Renal cortex interstitium (tissue), 11 donors: Measurements from ENCODE around the gene IGF1R. TPM values are rescaled to one million over a fixed set of nuclear protein-coding genes. Genes with fewer than 3 reads are reported as not detected.

Experiments
- DNase-seq, 11 donors: peaks; one replicate each; pipeline ENCODE4 v3.0.0-alpha.2; 2013; ENCODE audit warnings: low read depth in 9 of 11, low spot score in 4 of 11; ENCODE audit errors: extremely low read depth in 1 of 11
- polyA plus RNA-seq, 3 donors: library from polyadenylated mRNA; unstranded; fragments of 120-200 nt; gene quantifications; one replicate each; pipeline ENCODE4 v1.2.1, GENCODE V29; 2013; ENCODE audit not compliant: insufficient read length in 3 of 3

Gene IGF1R
- polyA plus RNA-seq, 3 donors = 44.8 to 64.2 (median 50.6) TPM

- no peak for DNase-seq
These were observed 228.4 kb downstream of the IGF1R start for GRCh38 chr15:98876451-98877369.

DNA sequence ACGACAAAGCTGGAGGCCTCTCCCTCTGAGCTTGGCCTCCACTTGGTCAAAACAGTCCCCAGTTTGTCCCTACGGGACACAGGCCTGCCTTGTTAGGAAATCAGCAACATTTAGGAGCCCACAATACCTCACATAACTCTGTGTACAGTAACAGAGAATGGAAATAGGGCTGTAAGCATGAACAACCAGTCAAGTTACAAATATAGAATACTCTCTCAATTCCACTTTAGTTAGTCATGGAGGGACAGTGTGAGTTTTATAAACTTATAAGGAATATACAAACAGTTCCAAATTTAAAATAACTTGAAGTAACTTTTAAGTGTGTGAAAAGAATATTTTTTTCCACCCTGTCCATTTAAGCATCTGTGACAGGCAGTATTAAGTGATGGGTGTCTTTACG is 229.8 kb downstream of the IGF1R start:
- no peak for DNase-seq

- DNase-seq = no peak
These were observed 230.5 kb downstream of the IGF1R start for GRCh38 chr15:98878862-98879261.

- peak in 1 of 11 donors; percentile 37 for DNase-seq
These were observed 233.5 kb downstream of the IGF1R start for GRCh38 chr15:98881526-98882520.

DNA sequence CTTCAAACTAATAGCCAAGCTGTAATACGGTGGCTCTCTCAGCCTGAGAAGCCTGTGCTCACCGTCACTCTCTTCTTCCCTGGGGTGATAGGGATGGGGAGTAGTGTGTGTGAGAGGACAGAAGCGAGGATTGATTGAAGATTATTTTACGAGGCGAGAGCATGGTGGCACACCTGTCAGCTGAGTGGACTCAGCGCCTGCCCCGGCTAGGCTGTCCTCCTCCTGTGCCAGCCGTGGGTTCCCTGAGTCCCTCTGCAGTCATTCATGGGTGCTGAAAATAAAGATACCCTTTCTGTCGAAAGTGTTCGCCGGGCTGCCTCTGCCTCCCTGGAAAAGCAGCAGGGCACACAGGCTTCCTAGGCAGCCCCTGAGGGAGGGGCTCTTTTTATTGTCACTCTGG is 235.1 kb downstream of the IGF1R start:
- no peak for DNase-seq

GRCh38 chr15:98884894-98885293 is 236.6 kb downstream of the IGF1R start:
- no peak for DNase-seq

- no peak for DNase-seq
These were observed 239.6 kb downstream of the IGF1R start for GRCh38 chr15:98887976-98888375.

- DNase-seq = no peak
These were observed 240.6 kb downstream of the IGF1R start for GRCh38 chr15:98888820-98889479.

- no peak for DNase-seq
These were observed 241.8 kb downstream of the IGF1R start for GRCh38 chr15:98889930-98890695.

GRCh38 chr15:98891301-98891700 is 243.0 kb downstream of the IGF1R start:
- no peak for DNase-seq

DNA sequence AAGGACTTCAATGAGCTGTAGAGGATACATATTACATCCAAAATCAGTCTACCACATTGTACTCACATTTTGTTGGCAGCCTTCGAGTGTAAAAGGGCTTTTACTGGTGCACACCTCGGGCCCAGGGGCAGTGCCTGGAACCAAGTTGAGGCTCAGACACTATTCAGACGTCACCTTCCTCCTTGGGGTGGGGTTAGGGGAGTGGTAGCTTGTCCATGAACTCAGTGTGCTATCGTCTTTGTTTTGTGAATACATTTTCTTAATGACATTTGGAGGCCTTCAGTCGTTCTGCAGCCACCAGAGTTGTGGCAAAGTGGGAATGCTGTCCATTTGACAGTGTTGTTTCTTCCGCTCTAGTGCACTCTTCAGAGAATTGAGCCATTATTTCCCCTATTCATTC is 245.1 kb downstream of the IGF1R start:
- no peak for DNase-seq

GRCh38 chr15:98894312-98894711 is 246.0 kb downstream of the IGF1R start:
- DNase-seq = no peak

DNA sequence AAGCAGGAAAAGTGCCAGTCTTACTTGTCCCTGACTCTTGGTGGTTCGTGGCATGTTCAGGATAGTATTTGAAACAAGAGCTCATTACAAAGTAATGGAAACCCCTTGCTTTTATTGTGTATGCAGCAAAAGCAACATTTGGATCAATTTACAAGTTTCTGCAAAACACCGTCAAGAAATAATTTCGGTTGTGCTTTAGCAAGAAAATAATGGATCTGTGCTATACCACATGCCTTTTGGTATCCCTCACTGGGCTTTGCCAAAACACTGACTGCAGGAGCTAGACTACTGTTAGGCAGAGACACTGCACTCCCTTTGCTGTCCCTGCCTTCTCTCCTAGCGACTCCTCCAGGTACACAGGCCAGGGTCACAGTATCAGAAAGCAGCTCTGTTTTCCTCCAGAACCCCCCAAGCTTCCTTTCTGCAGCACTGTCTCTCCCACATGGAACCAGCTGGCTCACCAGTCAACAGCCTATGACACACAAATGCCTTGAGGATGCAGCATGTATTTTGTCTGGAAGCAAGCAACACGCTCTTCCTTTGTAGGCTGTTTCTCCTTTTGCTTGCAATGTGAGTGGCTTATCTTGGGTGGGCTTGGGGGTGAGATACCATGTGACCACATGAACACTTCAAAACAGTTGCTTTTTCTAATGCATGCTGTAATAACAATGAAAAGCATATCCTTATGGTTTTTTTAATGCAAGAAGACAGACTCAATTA is 247.8 kb downstream of the IGF1R start:
- no peak for DNase-seq

DNA sequence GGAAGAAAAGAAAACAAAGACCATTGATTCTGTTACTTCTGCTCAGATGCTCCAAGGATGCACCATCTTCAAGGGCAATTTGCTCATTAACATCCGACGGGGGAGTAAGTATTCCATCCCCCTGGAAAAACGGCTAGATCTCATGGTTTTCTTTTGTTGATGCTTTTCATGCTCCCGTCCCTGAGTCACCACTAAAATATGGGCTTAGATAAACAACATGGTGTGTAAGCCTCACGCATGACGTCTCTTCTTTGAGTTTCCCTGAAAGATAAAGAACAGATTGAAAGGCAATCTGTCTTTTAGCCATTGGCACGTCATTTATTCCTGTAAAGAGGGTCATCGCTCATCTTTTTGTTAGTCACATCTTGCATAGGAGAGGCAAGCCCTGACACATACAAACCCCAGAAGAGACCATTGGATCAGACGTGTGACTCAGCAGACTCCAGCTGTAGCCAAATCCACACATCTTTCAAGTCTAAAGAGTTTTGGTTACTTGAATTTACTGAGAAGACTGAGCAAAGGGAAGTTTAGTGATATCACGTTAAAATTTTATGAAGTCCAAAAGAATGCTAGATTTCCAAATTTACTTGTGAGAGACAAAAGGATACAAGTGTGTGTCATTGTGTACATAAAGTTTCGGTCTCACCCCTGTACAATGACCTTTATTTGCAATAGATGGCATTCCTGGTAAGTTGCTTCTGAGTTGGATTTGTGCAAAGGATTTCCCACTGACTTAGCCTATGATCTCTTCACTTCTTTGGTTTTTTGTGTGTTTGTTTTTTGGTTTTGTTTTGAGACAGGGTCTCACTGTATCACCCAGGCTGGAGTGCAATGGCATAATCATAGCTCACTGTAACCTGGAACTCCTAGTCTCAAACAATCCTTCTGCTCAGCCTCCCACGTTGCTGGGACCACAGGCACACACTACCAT is 248.7 kb downstream of the IGF1R start:
- no peak for DNase-seq

DNA sequence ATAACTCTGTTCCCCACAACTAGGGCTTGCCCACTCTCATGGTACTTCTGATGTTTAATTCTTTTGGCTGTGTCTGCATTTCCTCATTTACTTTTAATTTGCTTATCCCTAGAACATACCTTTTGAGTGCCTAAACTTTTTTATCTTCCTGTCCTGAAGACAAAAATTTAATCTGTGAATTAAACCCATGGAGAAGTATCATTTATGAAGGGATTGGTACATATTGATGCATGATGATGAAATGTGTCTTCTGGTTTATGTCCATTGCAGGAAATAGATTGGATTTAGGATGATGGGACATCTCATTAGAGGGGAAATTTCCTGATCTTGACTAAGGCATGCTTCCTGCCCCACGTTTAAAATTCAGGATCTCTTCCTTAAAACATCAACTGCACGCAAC is 249.8 kb downstream of the IGF1R start:
- no peak for DNase-seq

GRCh38 chr15:98899272-98900021 is 251.1 kb downstream of the IGF1R start:
- DNase-seq = no peak
